ENCODE results near the gene TMEM101.

DNA sequence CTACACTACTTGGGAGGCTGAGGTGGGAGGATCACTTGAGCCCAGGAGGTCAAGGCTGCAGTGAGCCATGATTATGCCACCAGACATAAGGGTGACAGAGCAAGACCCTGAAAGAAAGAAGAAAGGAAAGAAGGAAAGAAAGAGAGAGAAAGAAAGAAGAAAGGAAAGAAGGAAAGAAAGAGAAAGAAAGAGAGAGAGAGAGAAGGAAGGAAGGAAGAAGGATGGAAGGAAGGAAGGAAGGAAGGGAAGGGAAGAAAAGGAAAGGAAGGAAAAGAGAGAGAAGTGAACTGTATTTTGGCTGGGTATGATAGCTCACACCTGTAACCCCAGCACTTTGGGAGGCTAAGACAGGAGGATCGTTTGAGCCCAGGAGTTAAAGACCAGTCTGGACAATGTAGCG lies 36.7 kb downstream of the TMEM101 start:
- TF ChIP-seq, protein P1, sequence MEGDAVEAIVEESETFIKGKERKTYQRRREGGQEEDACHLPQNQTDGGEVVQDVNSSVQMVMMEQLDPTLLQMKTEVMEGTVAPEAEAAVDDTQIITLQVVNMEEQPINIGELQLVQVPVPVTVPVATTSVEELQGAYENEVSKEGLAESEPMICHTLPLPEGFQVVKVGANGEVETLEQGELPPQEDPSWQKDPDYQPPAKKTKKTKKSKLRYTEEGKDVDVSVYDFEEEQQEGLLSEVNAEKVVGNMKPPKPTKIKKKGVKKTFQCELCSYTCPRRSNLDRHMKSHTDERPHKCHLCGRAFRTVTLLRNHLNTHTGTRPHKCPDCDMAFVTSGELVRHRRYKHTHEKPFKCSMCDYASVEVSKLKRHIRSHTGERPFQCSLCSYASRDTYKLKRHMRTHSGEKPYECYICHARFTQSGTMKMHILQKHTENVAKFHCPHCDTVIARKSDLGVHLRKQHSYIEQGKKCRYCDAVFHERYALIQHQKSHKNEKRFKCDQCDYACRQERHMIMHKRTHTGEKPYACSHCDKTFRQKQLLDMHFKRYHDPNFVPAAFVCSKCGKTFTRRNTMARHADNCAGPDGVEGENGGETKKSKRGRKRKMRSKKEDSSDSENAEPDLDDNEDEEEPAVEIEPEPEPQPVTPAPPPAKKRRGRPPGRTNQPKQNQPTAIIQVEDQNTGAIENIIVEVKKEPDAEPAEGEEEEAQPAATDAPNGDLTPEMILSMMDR (IDR thresholded peaks at IDR 0.05): no peak
- no peak for TF ChIP-seq POLR2A (IDR thresholded peaks at IDR 0.05)
